Mammary epithelial cell (primary cell): ENCODE data around the gene MACO1.

Experiments
- EZH2 ChIP-seq: IDR thresholded peaks from 2 replicates; pipeline ENCODE4 v1.6.1; 2012; ENCODE audit warnings: low read length, inconsistent platforms, borderline replicate concordance
- TF ChIP-seq, protein P1 (sequence below), 2 donors: IDR thresholded peaks in 1 of 2; conservative IDR thresholded peaks in 1 of 2; 2 replicates each; pipeline ENCODE4 v1.5.1; 2011 to 2012; ENCODE audit warnings: inconsistent platforms in 2 of 2, low read length in 2 of 2, mild to moderate bottlenecking in 2 of 2, control low read depth in 1 of 2, low read depth in 1 of 2; ENCODE audit not compliant: insufficient read depth in 1 of 2; ENCODE audit errors: extremely low read depth in 1 of 2

DNA sequence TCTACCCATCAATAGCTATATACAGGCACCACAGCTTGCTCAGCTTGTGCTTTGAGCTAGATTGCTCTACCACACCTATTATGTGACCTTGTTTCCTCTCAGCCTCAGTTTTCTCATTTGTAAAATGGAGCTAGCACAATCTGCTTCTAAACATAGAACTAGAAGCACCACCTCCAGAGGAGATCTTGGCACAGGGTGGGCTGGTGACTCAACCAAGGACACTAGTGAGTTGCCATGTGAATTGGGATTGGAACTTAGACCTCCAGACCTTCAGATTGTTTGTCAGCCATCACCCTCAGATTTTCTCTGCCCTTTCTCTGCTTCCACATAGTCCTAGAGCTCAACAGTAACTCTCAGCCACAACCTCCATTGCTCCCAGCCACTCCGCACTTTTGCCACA, 3.0 kb upstream of the MACO1 start:
- TF ChIP-seq, protein P1, sequence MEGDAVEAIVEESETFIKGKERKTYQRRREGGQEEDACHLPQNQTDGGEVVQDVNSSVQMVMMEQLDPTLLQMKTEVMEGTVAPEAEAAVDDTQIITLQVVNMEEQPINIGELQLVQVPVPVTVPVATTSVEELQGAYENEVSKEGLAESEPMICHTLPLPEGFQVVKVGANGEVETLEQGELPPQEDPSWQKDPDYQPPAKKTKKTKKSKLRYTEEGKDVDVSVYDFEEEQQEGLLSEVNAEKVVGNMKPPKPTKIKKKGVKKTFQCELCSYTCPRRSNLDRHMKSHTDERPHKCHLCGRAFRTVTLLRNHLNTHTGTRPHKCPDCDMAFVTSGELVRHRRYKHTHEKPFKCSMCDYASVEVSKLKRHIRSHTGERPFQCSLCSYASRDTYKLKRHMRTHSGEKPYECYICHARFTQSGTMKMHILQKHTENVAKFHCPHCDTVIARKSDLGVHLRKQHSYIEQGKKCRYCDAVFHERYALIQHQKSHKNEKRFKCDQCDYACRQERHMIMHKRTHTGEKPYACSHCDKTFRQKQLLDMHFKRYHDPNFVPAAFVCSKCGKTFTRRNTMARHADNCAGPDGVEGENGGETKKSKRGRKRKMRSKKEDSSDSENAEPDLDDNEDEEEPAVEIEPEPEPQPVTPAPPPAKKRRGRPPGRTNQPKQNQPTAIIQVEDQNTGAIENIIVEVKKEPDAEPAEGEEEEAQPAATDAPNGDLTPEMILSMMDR (conservative IDR thresholded peaks at IDR 0.05 in 1 of 2, IDR thresholded peaks at IDR 0.05 in 1 of 2; ENCODE audit: extremely low read depth in 1 of 2, insufficient read depth in 1 of 2, low read depth in 1 of 2, low read length in 2 of 2) = no peak
- no peak for TF ChIP-seq EZH2
